Kidney (tissue), 14 donors: ENCODE data around the gene NRAP. TPM values are rescaled to one million over a fixed set of nuclear protein-coding genes. Genes with fewer than 3 reads are reported as not detected.

Source experiments
- DNase-seq, 5 donors: peaks; one replicate each; pipeline ENCODE4 v3.0.0-alpha.2; 2013 to 2020
- FAIRE-seq: peaks from 2 replicates; lab custom pipeline; 2012; peaks lifted over from hg19 to GRCh38; lab: Jason Lieb, UNC
- H3K27ac ChIP-seq, 2 donors: one replicate each; pipeline ENCODE4 v1.7.0; 2013; ENCODE audit warnings: low read depth in 2 of 2, low read length in 2 of 2, inconsistent platforms in 1 of 2
- H3K27me3 ChIP-seq: one replicate; pipeline ENCODE4 v1.7.1; 2013; ENCODE audit warnings: low read length, inconsistent platforms; ENCODE audit not compliant: control insufficient read depth, insufficient read depth
- H3K36me3 ChIP-seq, 3 donors: one replicate each; pipeline versions ENCODE4 v1.7.0 to v1.7.1; 2013; ENCODE audit warnings: low read length in 3 of 3, control low read depth in 1 of 3, inconsistent platforms in 1 of 3; ENCODE audit not compliant: insufficient read depth in 3 of 3, control insufficient read depth in 2 of 3
- H3K4me1 ChIP-seq, 3 donors: one replicate each; pipeline versions ENCODE4 v1.7.0 to v1.7.1; 2013; ENCODE audit warnings: low read length in 3 of 3, inconsistent platforms in 1 of 3, low read depth in 1 of 3; ENCODE audit not compliant: control insufficient read depth in 2 of 3, insufficient read depth in 2 of 3
- H3K4me3 ChIP-seq, 3 donors: one replicate each; pipeline versions ENCODE4 v1.7.0 to v1.8.1; 2013; ENCODE audit warnings: low read length in 3 of 3, control low read depth in 1 of 3, inconsistent platforms in 1 of 3
- H3K9ac ChIP-seq, 3 donors: one replicate each; pipeline versions ENCODE4 v1.7.0 to v1.7.1; 2013; ENCODE audit warnings: low read length in 3 of 3, control low read depth in 1 of 3, inconsistent platforms in 1 of 3
- H3K9me3 ChIP-seq, 3 donors: one replicate each; pipeline versions ENCODE4 v1.7.0 to v1.7.1; 2013; ENCODE audit warnings: low read length in 3 of 3, control low read depth in 1 of 3, inconsistent platforms in 1 of 3; ENCODE audit not compliant: control insufficient read depth in 2 of 3, insufficient read depth in 1 of 3
- intact Hi-C: fragments of 100-400 bp; cut with DNase I; formaldehyde crosslinking; loops from one replicate; pipeline ENCODE4 v1.11.1; 2022
- polyA plus RNA-seq: library from polyadenylated mRNA; stranded (reverse); fragments of 350-450 nt; fragmentation: Illumina TruSeq; extraction: RNeasy Lipid Tissue Mini Kit (QIAGEN cat#74804); gene quantifications from one replicate; pipeline ENCODE4 v1.2.3, GENCODE V29; 2014; ENCODE audit warnings: low read depth, low replicate concordance; ENCODE audit not compliant: insufficient read depth
- total RNA-seq: library from RNA; stranded (reverse); fragmentation: NEBNext Ultra II Directional; extraction: Animal tissue kit (Norgen Biotek cat#: 25700); gene quantifications from one replicate; pipeline ENCODE4 v1.2.1, GENCODE V29; 2021
- TF ChIP-seq, protein P1 (sequence below): IDR thresholded peaks from 3 replicates; pipeline ENCODE4 v1.5.1; 2012; ENCODE audit warnings: mild to moderate bottlenecking, moderate library complexity, borderline replicate concordance; ENCODE audit not compliant: insufficient read depth; ENCODE audit errors: extremely low read depth
- donor health status: control.
- donor health status: control.
- donor health status: control.
- donor health status: control.
- donor health status: control.
- donor health status: DM: yes; HTN: yes; CAD: no.
- donor health status: Normal renal cell carcinoma (clear cell type).

The NRAP gene
- total and polyA plus RNA-seq, 2 donors from 2014 or later = not detected

DNA sequence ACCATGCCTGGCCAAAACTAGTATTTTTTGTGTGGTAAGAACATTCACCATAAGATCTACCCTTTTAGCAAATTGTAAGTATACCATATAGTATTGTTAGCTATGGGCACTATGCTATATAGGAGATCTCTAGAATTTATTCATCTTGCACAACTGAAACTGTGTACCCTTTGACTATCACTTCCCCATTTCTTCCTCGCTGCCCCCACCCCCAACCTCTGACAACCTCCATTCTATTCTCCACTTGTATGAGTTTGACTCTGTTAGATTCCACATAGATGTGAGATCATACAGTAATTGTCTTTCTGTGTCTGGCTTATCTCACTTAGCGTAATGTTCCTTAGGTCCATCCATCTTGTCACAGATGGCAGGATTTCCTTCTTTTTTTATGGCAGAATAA, 19.5 kb upstream of the NRAP start:
- Histone ChIP-seq H3K36me3 (no peaks in the 10 kb centered on the region), H3K27me3 (no peaks in the 10 kb centered on the region), H3K9ac (no peak overlapping the region), H3K4me3 (no peak overlapping the region), H3K27ac (no peak overlapping the region), H3K9me3 (peaks cover 0 to 8% (median 8%) of the 10 kb centered on the region in 3 donors), H3K4me1 (peaks cover 0 to 13% (median 7%) of the 10 kb centered on the region in 3 donors)
- no peak for DNase-seq
- no peak for FAIRE-seq
- TF ChIP-seq, protein P1, sequence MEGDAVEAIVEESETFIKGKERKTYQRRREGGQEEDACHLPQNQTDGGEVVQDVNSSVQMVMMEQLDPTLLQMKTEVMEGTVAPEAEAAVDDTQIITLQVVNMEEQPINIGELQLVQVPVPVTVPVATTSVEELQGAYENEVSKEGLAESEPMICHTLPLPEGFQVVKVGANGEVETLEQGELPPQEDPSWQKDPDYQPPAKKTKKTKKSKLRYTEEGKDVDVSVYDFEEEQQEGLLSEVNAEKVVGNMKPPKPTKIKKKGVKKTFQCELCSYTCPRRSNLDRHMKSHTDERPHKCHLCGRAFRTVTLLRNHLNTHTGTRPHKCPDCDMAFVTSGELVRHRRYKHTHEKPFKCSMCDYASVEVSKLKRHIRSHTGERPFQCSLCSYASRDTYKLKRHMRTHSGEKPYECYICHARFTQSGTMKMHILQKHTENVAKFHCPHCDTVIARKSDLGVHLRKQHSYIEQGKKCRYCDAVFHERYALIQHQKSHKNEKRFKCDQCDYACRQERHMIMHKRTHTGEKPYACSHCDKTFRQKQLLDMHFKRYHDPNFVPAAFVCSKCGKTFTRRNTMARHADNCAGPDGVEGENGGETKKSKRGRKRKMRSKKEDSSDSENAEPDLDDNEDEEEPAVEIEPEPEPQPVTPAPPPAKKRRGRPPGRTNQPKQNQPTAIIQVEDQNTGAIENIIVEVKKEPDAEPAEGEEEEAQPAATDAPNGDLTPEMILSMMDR = no peak
- intact Hi-C loops = no loop called here

DNA sequence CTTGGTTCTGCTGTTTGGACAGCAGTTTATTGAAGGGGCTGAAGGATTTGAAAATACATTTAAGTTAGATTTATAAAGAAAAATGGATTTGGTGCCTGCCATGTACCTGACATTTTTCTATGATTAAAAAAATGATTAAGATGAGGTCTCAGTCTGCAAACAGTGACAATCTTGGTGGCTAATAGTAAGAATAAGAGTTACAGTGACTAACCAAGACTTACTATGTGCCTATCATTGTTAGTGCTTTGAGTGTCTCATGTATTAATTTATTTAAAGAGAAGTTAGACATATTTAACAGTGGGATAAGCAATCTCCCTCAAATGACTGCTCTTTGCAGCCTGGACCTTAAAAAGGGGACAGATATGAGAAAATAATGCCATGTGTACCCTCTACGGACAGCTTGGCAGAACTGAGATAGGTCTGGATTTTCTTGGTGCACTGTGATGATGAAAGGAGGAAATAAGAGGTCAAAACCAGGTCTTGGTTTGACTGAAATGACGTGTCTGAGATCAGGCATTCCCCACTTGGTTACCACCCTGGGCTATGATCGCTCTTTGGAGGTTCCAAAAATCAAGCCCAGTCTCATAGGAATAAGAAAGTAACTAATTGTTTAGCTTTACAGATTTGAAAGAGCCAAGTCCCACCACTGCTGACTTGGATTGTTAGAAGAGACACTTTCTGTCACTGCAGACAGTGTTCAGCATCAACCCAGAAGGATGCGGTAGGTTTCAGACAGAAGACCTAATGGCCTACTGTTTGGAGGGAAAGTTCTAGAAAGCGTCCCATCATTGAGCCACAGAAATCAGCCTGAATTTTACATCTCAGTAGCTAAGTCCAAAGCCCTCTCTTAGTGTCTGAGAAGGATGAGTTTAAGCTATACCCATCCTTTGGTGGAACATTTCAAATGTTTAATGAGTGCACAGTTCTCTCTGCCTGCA, 18.0 kb upstream of the NRAP start:
- intact Hi-C loops = no loop called here
- no peak overlapping the region for H3K27ac ChIP-seq
- H3K27me3 ChIP-seq = no peaks in the 10 kb centered on the region
- no peak overlapping the region for H3K4me3 ChIP-seq
- no peaks in the 10 kb centered on the region for H3K36me3 ChIP-seq
- DNase-seq = no peak
- TF ChIP-seq, protein P1 = no peak
- FAIRE-seq = no peak
- peaks cover 0 to 13% (median 7%) of the 10 kb centered on the region in 3 donors for H3K4me1 ChIP-seq
- H3K9ac ChIP-seq = no peak overlapping the region
- H3K9me3 ChIP-seq = peaks cover 0 to 3% (median 0%) of the 10 kb centered on the region in 3 donors

DNA sequence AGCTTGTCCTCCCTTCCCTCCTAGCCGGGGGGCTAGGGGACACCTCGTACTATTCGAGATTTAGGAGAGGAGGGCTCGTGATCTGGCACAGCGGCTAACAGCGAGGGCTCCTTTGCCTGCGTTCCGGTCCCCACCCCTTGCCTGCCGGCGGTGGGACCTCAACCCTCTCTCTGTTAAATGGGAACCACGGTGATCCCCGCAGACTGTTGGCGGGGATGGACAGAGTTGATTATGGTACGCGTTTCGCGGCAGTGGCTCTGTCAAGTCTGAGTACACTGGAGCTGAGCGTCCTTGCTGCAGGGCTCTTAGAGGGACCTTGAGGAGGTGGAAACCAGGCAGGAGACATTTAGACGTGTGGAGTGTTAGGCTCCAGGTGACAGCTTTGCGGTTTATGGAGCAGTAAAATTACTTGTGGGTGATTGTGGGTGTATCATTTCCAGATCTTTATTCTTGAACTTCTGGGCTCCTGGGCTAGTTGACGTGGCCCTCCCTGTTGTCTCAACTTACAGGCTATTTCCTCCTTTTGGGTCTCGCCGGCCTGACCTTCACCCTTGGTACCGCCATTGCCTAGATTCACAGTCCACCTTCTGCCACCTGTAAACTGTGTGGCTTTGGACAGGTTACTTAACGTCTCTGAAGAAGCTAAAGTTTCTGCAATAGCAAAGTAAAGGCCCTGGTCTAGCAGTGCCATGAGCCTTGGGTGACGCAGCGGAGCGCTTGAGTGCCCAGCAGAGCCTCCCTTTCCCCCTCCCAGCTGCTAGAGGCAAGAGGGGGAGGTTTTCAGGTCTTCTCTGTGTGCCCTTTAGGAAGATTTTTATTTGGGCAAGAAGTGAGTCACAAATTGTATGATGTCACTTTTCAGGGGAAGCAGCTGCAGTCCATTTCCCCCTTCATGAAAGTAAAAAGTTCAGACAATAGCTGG, 16.6 kb upstream of the NRAP start:
- peak overlapping the region; percentile 60 to 99 (median 99) for H3K9ac ChIP-seq
- DNase-seq = peak; percentile 37 to 83 (median 61)
- H3K27ac ChIP-seq = peak overlapping the region; percentile 92 to 96
- intact Hi-C loops = no loop called here
- H3K4me3 ChIP-seq = peak overlapping the region; percentile 81 to 98 (median 95)
- no peaks in the 10 kb centered on the region for H3K9me3 ChIP-seq
- no peak for FAIRE-seq
- TF ChIP-seq, protein P1 = no peak
- peaks cover 0 to 13% (median 7%) of the 10 kb centered on the region in 3 donors for H3K4me1 ChIP-seq
- no peaks in the 10 kb centered on the region for H3K27me3 ChIP-seq
- H3K36me3 ChIP-seq = no peaks in the 10 kb centered on the region
